Head of caudate nucleus (tissue), 42 donors: Measurements from ENCODE around the gene BPHL.
A peak's percentile ranks its signal among the peaks of the same experiment; 100 is the strongest.
"Not testable (repeated sequence)": the region's sequence is repeated elsewhere in the genome, so short reads cannot be mapped to it uniquely, and the experiment has no call there.

Source experiments
- DNase-seq, 42 donors: peaks; one replicate each; pipeline versions ENCODE4 v3.0.0 to v3.0.0-alpha.2; 2020 to 2021; ENCODE audit warnings: mixed read lengths in 7 of 42
- intact Hi-C: fragments of 100-400 bp; cut with DNase I; formaldehyde crosslinking; loops from one replicate; pipeline ENCODE4 v1.15.0; 2022

Gene BPHL

GRCh38 chr6:3144571-3144970 is 26.1 kb downstream of the BPHL start:
- intact Hi-C loops: no loop called here
- no peak for DNase-seq

- intact Hi-C loops: no loop called here
Measured at GRCh38 chr6:3147914-3148757, 29.6 kb downstream of the BPHL start.

GRCh38 chr6:3151691-3152090 is 33.2 kb downstream of the BPHL start:
- peak in 8 of 42 donors; percentile 15 to 52 (median 27) for DNase-seq
- intact Hi-C loops: loop anchor here (10.0 kb wide), 1 partner anchor 93 kb away; no protein-coding TSS in a partner anchor

More at GRCh38 chr6:3147914-3148757, 29.6 kb downstream of the BPHL start:
- no peak for DNase-seq

GRCh38 chr6:3152689-3153088 is 34.2 kb downstream of the BPHL start:
- no peak for DNase-seq
- intact Hi-C loops: loop anchor here (10.0 kb wide), 1 partner anchor 92 kb away; no protein-coding TSS in a partner anchor

GRCh38 chr6:3155416-3155815 is 36.9 kb downstream of the BPHL start:
- intact Hi-C loops: loop anchor here (10.0 kb wide), 1 partner anchor 89 kb away; no protein-coding TSS in a partner anchor
- DNase-seq: not testable (repeated sequence)

- peak in 38 of 42 donors; percentile 5 to 64 (median 37) for DNase-seq
- intact Hi-C loops: loop anchor here (10.0 kb wide), 1 partner anchor 88 kb away; no protein-coding TSS in a partner anchor
Measured at GRCh38 chr6:3156184-3157130, 37.9 kb downstream of the BPHL start.

GRCh38 chr6:3157131-3157933 is 38.8 kb downstream of the BPHL start, which contains the start of gene TUBB2A:
Gene TUBB2A, minus strand, starts transcription at chr6:3157544. Its CDS starts 81 bp downstream, at chr6:3157463.
- peak; percentile 55 to 96 (median 88) for DNase-seq
- intact Hi-C loops: loop anchor here (10.0 kb wide), 1 partner anchor 87 kb away; no protein-coding TSS in a partner anchor

DNA sequence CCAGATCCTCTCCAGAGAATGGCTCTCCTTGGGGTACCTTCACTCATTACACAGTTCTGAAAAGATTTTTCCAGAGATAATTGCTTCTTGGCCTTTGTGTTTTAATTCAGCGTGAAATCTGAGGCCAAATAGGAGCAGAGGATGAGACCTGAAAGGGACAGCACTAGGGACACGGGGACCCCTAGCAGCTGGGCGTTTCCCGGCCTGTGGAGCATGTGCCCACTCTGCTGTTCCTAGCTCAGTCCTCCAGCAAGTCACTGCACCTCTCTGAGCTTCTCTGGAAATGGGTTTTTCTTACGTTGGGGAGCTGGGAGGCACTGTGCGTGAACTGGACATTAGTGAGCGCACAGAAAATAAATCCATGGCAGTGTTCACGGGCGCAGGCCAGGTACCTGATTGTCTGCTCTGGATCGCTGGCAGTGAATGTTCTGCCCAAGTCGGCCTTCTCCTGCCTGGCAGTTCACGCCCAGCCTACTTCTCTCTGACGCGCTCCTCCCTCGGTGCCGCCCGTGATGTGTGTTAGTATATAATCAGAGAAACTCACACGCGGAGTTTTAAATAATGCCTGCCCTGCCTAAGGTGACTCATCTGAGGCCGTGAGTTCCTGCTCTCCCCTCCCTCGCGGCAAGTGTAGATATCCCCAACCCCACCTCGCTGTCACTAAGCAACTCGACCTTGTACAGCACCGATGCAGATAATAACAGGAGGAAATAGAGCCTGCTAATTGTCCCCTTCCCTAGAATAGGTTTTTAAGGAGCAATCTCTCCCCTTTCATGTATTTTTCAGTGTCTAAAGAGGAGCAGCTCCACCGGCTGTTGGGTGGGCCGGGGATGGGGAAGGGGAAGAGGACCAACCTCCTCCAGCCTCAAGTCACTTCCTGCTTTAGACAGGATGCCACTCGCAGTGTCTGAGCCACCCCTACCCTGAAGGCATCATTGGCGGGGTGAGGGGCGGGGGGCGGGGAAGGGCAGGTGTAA is 41.6 kb downstream of the BPHL start:
- intact Hi-C loops: loop anchor here (10.0 kb wide), 1 partner anchor 85 kb away; no protein-coding TSS in a partner anchor

GRCh38 chr6:3162067-3162497 is 43.6 kb downstream of the BPHL start:
- no peak for DNase-seq
- intact Hi-C loops: no loop called here

More for the DNA sequence above, 41.6 kb downstream of the BPHL start:
- peak in 41 of 42 donors; percentile 38 to 90 (median 70) for DNase-seq

GRCh38 chr6:3162565-3163247 is 44.2 kb downstream of the BPHL start:
- DNase-seq: peak in 41 of 42 donors; percentile 26 to 84 (median 68)
- intact Hi-C loops: no loop called here

- peak in 1 of 42 donors; percentile 21 for DNase-seq
- intact Hi-C loops: no loop called here
Measured at GRCh38 chr6:3163248-3163594, 44.7 kb downstream of the BPHL start.

DNA sequence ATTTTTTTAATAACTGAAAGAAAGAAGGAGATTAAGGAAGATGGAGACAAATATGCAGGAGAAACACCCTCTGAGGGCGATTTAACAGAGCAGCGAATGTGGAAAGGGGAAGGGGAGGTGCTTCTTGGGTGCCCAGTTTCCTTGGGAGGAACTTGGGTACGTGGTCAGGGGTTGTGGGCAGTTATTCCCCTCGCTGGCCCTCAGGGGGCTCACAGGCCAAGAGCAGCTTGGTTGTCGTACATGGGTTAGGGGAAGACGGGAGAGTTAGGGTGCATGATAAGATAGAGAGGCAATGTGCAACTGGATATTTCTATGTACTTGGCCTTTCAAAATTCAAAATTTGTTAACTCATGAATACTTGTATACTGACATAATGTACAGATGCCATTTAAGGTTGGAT is 45.9 kb downstream of the BPHL start:
- intact Hi-C loops: no loop called here
- DNase-seq: no peak

DNA sequence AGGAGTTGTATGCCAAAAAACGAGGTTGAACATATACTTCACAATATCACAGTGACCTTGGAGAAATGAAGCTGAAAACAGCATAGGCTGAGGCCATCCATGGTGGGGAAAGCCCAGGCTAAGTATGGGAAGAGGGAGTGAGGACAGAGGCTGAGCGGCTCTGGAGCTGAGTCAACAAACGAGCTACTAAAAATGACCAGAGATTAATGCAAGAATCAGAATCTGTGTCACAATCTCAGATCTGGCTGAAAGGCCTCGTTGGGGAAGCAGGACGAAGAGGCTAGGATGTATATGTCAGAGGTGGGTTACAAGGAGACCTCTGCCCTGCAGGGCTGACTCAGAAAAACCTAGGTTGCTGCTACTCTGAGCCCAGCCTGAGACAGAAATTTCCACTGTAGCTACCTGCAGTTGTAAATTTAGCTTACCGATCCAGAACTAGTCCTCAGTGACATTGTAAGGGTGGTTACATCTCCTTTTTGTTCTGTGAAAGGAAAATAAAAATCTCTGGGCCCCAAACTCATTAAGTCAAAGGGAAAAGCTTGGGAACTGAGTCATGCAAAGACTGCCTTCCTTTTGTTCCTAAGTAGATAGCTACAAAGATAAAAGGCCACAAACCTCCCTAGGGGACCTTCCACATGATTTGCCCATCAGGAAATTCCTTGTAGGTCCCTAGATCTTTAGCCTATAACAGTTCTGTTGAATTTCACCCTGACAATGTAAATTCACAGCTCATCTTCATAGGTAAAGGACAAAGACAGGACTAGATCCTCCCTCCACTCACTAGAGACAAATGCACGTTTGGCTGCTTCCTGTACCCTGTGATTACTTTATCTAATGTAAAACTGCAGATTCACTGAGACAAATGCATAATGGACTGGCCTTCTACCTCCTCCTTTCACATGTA is 47.4 kb downstream of the BPHL start:
- intact Hi-C loops: no loop called here
- no peak for DNase-seq

GRCh38 chr6:3166535-3167225 is 48.2 kb downstream of the BPHL start:
- DNase-seq, intact Hi-C loops: not testable (repeated sequence)

DNA sequence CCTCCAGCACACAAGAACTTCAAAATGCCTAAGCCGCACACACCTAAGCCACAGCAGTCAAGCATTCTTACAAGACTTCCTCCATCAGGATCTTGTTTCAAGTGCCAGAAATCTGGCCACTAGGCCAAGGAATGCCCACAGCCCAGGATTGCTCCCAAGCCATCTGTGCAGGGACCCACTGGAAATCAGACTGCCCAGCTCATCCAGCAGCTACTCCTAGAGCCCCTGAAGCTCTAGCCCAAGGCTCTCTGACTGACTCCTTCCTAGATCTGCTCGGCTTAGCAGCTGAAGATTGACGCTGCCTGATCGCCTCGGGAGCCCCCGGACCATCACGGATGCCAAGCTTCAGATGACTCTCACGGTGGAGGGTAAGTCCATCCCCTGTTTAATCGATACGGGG is 49.5 kb downstream of the BPHL start:
- DNase-seq, intact Hi-C loops: not testable (repeated sequence)
